HEK293 (cell line): ENCODE results near the gene FGL2.

ENCODE experiments used
- CTCF ChIA-PET: fragments of 350-600 bp; formaldehyde crosslinking; extraction: SDS; loops from one replicate; lab custom pipeline; 2021; ENCODE audit warnings: antibody characterized with exemption; lab: Yijun Ruan, JAX
- POLR2A ChIA-PET: fragments of 300-600 bp; formaldehyde crosslinking; extraction: SDS; loops from one replicate; lab custom pipeline; 2020; ENCODE audit warnings: antibody characterized with exemption, inconsistent platforms; lab: Yijun Ruan, JAX
- H3K27ac ChIP-seq: fragments of 200-500 bp; sonication (Bioruptor generic); 2 replicates; pipeline ENCODE4 v1.5.1; 2014; ENCODE audit warnings: low read depth, low read length, control low read depth, inconsistent platforms; ENCODE audit errors: extremely low read depth
- H3K36me3 ChIP-seq, 2 experiments: fragments of 200-500 bp in 1 of 2; sonication (Bioruptor generic) in 1 of 2; 1 replicate in 1 of 2; 2 replicates in 1 of 2; pipeline ENCODE4 v1.5.1; 2014 to 2017; ENCODE audit warnings: inconsistent platforms in 2 of 2, low read length in 2 of 2; ENCODE audit not compliant: control insufficient read depth in 2 of 2, insufficient read depth in 1 of 2
- H3K4me1 ChIP-seq: fragments of 200-500 bp; sonication (Bioruptor generic); 2 replicates; pipeline ENCODE4 v1.5.1; 2014; ENCODE audit warnings: mild to moderate bottlenecking, low read length, inconsistent platforms; ENCODE audit not compliant: control insufficient read depth, insufficient read depth
- H3K4me3 ChIP-seq: 2 replicates; pipeline ENCODE4 v1.5.1; 2011; ENCODE audit warnings: low read depth, mild to moderate bottlenecking, control low read depth, low read length, moderate library complexity
- H3K9me3 ChIP-seq: fragments of 200-500 bp; sonication (Bioruptor generic); 2 replicates; pipeline ENCODE4 v1.5.1; 2014; ENCODE audit warnings: low read depth, low read length, inconsistent platforms; ENCODE audit not compliant: control insufficient read depth, insufficient read depth
- GLIS1 ChIP-seq: fragments of 450-650 bp; formaldehyde crosslinking; IDR thresholded peaks from 2 replicates; pipeline ENCODE4 v1.5.1; 2016; ENCODE audit warnings: missing biosample characterization, missing genetic modification characterization
- IKZF3 ChIP-seq: fragments of 450-650 bp; IDR thresholded peaks from 2 replicates; pipeline ENCODE4 v1.5.0; 2018; ENCODE audit warnings: missing biosample characterization, mild to moderate bottlenecking, missing genetic modification characterization, moderate library complexity
- KLF16 ChIP-seq: fragments of 450-650 bp; formaldehyde crosslinking; IDR thresholded peaks from 2 replicates; pipeline ENCODE4 v1.5.1; 2017; ENCODE audit warnings: missing biosample characterization, missing genetic modification characterization
- SETDB1 ChIP-seq: IDR thresholded peaks from one replicate; pipeline ENCODE4 v1.6.1; 2017; ENCODE audit warnings: mild to moderate bottlenecking, low read length, moderate library complexity, mixed read lengths; ENCODE audit not compliant: insufficient read length
- WT1 ChIP-seq: fragments of 450-650 bp; formaldehyde crosslinking; IDR thresholded peaks from 2 replicates; pipeline ENCODE4 v1.5.1; 2016; ENCODE audit warnings: missing biosample characterization, missing genetic modification characterization
- ZBTB8A ChIP-seq: fragments of 450-650 bp; formaldehyde crosslinking; IDR thresholded peaks from 2 replicates; pipeline ENCODE4 v1.5.1; 2016; ENCODE audit warnings: missing biosample characterization, missing genetic modification characterization
- ZNF138 ChIP-seq: fragments of 450-650 bp; formaldehyde crosslinking; IDR thresholded peaks from 2 replicates; pipeline ENCODE4 v1.5.1; 2016; ENCODE audit warnings: missing biosample characterization, missing genetic modification characterization, borderline replicate concordance
- ZNF184 ChIP-seq: fragments of 450-650 bp; IDR thresholded peaks from 2 replicates; pipeline ENCODE4 v1.5.1; 2018; ENCODE audit warnings: missing biosample characterization, mild to moderate bottlenecking, missing genetic modification characterization
- ZNF221 ChIP-seq: fragments of 450-650 bp; formaldehyde crosslinking; IDR thresholded peaks from 2 replicates; pipeline ENCODE4 v1.5.1; 2017; ENCODE audit warnings: missing biosample characterization, missing genetic modification characterization, borderline replicate concordance
- ZNF274 ChIP-seq, 2 experiments: fragments of 200-500 bp in 1 of 2; fragments of 450-650 bp in 1 of 2; sonication (Bioruptor generic) in 1 of 2; formaldehyde crosslinking in 1 of 2; IDR thresholded peaks; 2 replicates each; pipeline versions ENCODE4 v1.5.1 to v1.6.1; 2014 to 2016; ENCODE audit warnings: borderline replicate concordance in 1 of 2, inconsistent platforms in 1 of 2, low read length in 1 of 2, missing biosample characterization in 1 of 2, missing genetic modification characterization in 1 of 2
- ZNF350 ChIP-seq: fragments of 450-650 bp; formaldehyde crosslinking; IDR thresholded peaks from 2 replicates; pipeline ENCODE4 v1.5.0; 2017; ENCODE audit warnings: missing biosample characterization, mild to moderate bottlenecking, missing genetic modification characterization
- ZNF391 ChIP-seq: fragments of 450-650 bp; formaldehyde crosslinking; IDR thresholded peaks from 2 replicates; pipeline ENCODE4 v1.5.1; 2016; ENCODE audit warnings: low read depth, missing biosample characterization, missing genetic modification characterization, borderline replicate concordance
- ZNF398 ChIP-seq: fragments of 450-650 bp; formaldehyde crosslinking; IDR thresholded peaks from 2 replicates; pipeline ENCODE4 v1.5.1; 2017; ENCODE audit warnings: missing biosample characterization, missing genetic modification characterization
- ZNF404 ChIP-seq: fragments of 450-650 bp; formaldehyde crosslinking; IDR thresholded peaks from 2 replicates; pipeline ENCODE4 v1.5.1; 2017; ENCODE audit warnings: missing biosample characterization, missing genetic modification characterization
- ZNF473 ChIP-seq: fragments of 450-650 bp; formaldehyde crosslinking; IDR thresholded peaks from 2 replicates; pipeline ENCODE4 v1.5.1; 2017; ENCODE audit warnings: missing biosample characterization, missing genetic modification characterization
- ZNF48 ChIP-seq: fragments of 450-650 bp; formaldehyde crosslinking; IDR thresholded peaks from 2 replicates; pipeline ENCODE4 v1.5.1; 2016; ENCODE audit warnings: missing biosample characterization, missing genetic modification characterization
- ZNF513 ChIP-seq: fragments of 450-650 bp; IDR thresholded peaks from 2 replicates; pipeline ENCODE4 v1.5.1; 2018; ENCODE audit warnings: missing biosample characterization, missing genetic modification characterization
- ZNF560 ChIP-seq: fragments of 450-650 bp; formaldehyde crosslinking; IDR thresholded peaks from 2 replicates; pipeline ENCODE4 v1.5.1; 2017; ENCODE audit warnings: missing biosample characterization, missing genetic modification characterization, borderline replicate concordance
- ZNF596 ChIP-seq: fragments of 450-650 bp; IDR thresholded peaks from 2 replicates; pipeline ENCODE4 v1.5.0; 2018; ENCODE audit warnings: missing biosample characterization, mild to moderate bottlenecking, missing genetic modification characterization, moderate library complexity
- ZNF658 ChIP-seq: fragments of 450-650 bp; formaldehyde crosslinking; IDR thresholded peaks from 2 replicates; pipeline ENCODE4; 2016; ENCODE audit warnings: missing biosample characterization, missing genetic modification characterization
- ZNF768 ChIP-seq: fragments of 450-650 bp; formaldehyde crosslinking; IDR thresholded peaks from 2 replicates; pipeline ENCODE4 v1.5.1; 2018; ENCODE audit warnings: missing biosample characterization, mild to moderate bottlenecking, missing genetic modification characterization
- ZSCAN18 ChIP-seq: fragments of 450-650 bp; formaldehyde crosslinking; IDR thresholded peaks from 2 replicates; pipeline ENCODE4 v1.5.1; 2016; ENCODE audit warnings: missing biosample characterization, missing genetic modification characterization
- ZSCAN23 ChIP-seq: fragments of 450-650 bp; formaldehyde crosslinking; IDR thresholded peaks from 2 replicates; pipeline ENCODE4 v1.5.1; 2016; ENCODE audit warnings: missing biosample characterization, missing genetic modification characterization

FGL2 gene

GRCh38 chr7:77200542-77200941 lies 923 bp upstream of the FGL2 start:
- H3K36me3 ChIP-seq, result no peaks in the 10 kb centered on the region
- ChIA-PET POLR2A (no interaction called here), CTCF (interaction anchor here (0.6 to 1.0 kb wide), 2 partner anchors 23 to 47 kb away, joined by 3 read pairs; no protein-coding TSS in a partner anchor)
- H3K4me3 ChIP-seq, result no peak overlapping the region
- no peak overlapping the region for H3K27ac ChIP-seq
- H3K9me3 ChIP-seq, result no peaks in the 10 kb centered on the region
- no peak for TF ChIP-seq ZNF404
- no peak for TF ChIP-seq ZBTB8A
- TF ChIP-seq KLF16 (tag by site-specific recombination), result no peak
- TF ChIP-seq ZNF473, result no peak
- TF ChIP-seq ZNF560 (tag by site-specific recombination), result no peak
- TF ChIP-seq ZNF221 (tag by site-specific recombination), result no peak
- no peak for TF ChIP-seq ZNF768
- TF ChIP-seq, all 188 proteins: peak for 0
- 0 out of 2 replicates have a peak, but pooled peaks cover 2% of the 10 kb centered on the region for H3K4me1 ChIP-seq

- CTCF ChIA-PET, result interaction anchor here (0.9 kb wide), 1 partner anchor 50 kb away, joined by 4 read pairs; no protein-coding TSS in a partner anchor
These were observed 2.5 kb downstream of the FGL2 start for GRCh38 chr7:77197141-77197540.

More at GRCh38 chr7:77197141-77197540, 2.5 kb downstream of the FGL2 start:
- TF ChIP-seq ZNF658 (tag by site-specific recombination) (no peak), ZSCAN18 (tag by site-specific recombination) (no peak), ZNF274 (IDR thresholded peaks at IDR 0.05; ENCODE audit: low read length) (no peak), ZNF274 (tag by site-specific recombination; IDR thresholded peaks at IDR 0.05; ENCODE audit: borderline replicate concordance) (no peak), ZNF513 (tag by site-specific recombination) (no peak), WT1 (tag by site-specific recombination) (no peak), ZSCAN23 (no peak), GLIS1 (tag by site-specific recombination) (no peak), ZNF596 (no peak), IKZF3 (tag by site-specific recombination) (no peak), SETDB1 (no peak), ZNF350 (no peak), ZNF138 (tag by site-specific recombination) (no peak), ZNF398 (tag by site-specific recombination) (no peak), ZNF391 (tag by site-specific recombination) (no peak), ZNF184 (tag by site-specific recombination) (no peak), ZNF48 (no peak)
- Histone ChIP-seq H3K36me3 (no peaks in the 10 kb centered on the region), H3K27ac (no peak overlapping the region), H3K9me3 (no peaks in the 10 kb centered on the region), H3K4me1 (0 out of 2 replicates have a peak, but pooled peaks cover 2% of the 10 kb centered on the region), H3K4me3 (no peak overlapping the region)
- POLR2A ChIA-PET, result no interaction called here
